Mesodermal cell (in vitro differentiated cells): Measurements from ENCODE around the gene PCSK5.
"Not testable (repeated sequence)": the region's sequence is repeated elsewhere in the genome, so short reads cannot be mapped to it uniquely, and the experiment has no call there.

Experiments
- H3K27ac ChIP-seq: 2 replicates; pipeline ENCODE4 v1.7.0; 2013; ENCODE audit warnings: mild to moderate bottlenecking, low read depth, low read length, moderate library complexity; ENCODE audit not compliant: severe bottlenecking
- H3K36me3 ChIP-seq: 2 replicates; pipeline ENCODE4 v1.7.1; 2013; ENCODE audit warnings: mild to moderate bottlenecking, low read length, moderate library complexity; ENCODE audit not compliant: control insufficient read depth, insufficient read depth
- H3K4me1 ChIP-seq: one replicate; pipeline ENCODE4 v1.7.1; 2013; ENCODE audit warnings: mild to moderate bottlenecking, low read length; ENCODE audit not compliant: insufficient read depth, control insufficient read depth, poor library complexity, severe bottlenecking
- H3K4me3 ChIP-seq: 2 replicates; pipeline ENCODE4 v1.7.0; 2013; ENCODE audit warnings: low read length, control low read depth, mild to moderate bottlenecking; ENCODE audit not compliant: insufficient read depth, poor library complexity, severe bottlenecking; ENCODE audit errors: extremely low read depth
- H3K9me3 ChIP-seq: 2 replicates; pipeline ENCODE4 v1.7.1; 2013; ENCODE audit warnings: mild to moderate bottlenecking, low read length, moderate library complexity; ENCODE audit not compliant: control insufficient read depth
- WGBS, 2 experiments: methylation state at CpG; one replicate each; pipeline ENCODE4 v1.1.5; 2013; ENCODE audit warnings: missing lambda C conversion rate in 2 of 2; ENCODE audit not compliant: insufficient coverage in 2 of 2; 5-methylcytosine and 5-hydroxymethylcytosine counted together

Gene PCSK5

GRCh38 chr9:76357555-76357954 is 467.1 kb downstream of the PCSK5 start:
- H3K36me3 ChIP-seq, result no peaks in the 10 kb centered on the region
- H3K27ac ChIP-seq, result no peak overlapping the region
- H3K4me3 ChIP-seq, result no peak overlapping the region
- WGBS, 2 experiments, result 80 to 100% methylated on average over 1 of the region's 1 CpG
- no peaks in the 10 kb centered on the region for H3K4me1 ChIP-seq
- no peaks in the 10 kb centered on the region for H3K9me3 ChIP-seq

DNA sequence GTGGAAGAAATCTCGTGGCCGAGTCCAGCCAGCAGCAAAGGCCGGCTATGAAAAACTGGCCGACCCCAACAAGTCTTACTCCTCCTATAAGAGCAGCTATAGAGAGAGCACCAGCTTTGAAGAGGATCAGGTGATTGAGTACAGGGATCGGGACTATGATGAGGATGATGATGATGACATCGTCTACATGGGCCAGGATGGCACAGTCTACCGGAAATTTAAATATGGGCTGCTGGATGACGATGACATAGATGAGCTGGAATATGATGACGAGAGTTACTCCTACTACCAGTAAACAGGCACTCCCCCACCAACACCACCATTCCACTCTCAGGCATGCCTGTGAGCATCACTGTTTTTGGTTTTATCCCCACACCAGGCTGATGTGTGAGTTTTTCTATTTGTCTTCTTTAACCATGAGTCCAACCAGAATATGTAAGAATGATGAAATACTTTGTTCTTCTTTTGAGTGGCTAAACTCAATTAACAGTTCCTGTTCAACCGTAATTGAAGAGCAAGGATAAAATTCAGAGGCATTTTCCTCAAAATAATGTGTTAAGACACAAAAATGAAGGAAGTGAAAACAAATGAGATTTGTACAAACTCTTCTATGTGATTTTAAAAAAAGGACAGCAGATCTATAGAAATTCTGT is 468.3 kb downstream of the PCSK5 start:
- H3K4me3 ChIP-seq, result no peak overlapping the region
- H3K9me3 ChIP-seq, result no peaks in the 10 kb centered on the region
- peaks cover 3% of the 10 kb centered on the region for H3K4me1 ChIP-seq
- no peak overlapping the region for H3K27ac ChIP-seq
- no peaks in the 10 kb centered on the region for H3K36me3 ChIP-seq
- 95 to 97% methylated on average over 2 to 4 of the region's 10 CpGs for WGBS, 2 experiments

DNA sequence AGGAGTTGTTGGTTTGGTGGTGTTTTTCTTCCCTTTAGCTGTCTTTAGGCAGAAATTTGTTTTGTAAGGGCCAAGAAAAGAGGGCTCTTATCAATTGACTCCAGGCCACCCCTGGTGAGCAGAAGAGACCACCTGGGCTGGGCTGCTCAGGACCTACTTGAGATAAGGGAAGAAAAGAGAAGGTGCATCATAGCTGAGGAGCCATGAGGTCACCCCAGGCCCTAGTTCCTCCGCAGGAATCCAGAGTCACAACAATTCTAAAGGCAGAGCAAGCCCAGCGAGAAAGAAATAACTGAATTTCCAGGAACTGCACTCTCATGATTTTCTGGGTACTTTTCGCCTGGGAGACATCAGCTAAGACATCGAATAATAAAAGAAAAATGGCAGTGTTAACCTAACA is 468.9 kb downstream of the PCSK5 start:
- 97 to 100% methylated on average over 2 to 3 of the region's 4 CpGs for WGBS, 2 experiments

DNA sequence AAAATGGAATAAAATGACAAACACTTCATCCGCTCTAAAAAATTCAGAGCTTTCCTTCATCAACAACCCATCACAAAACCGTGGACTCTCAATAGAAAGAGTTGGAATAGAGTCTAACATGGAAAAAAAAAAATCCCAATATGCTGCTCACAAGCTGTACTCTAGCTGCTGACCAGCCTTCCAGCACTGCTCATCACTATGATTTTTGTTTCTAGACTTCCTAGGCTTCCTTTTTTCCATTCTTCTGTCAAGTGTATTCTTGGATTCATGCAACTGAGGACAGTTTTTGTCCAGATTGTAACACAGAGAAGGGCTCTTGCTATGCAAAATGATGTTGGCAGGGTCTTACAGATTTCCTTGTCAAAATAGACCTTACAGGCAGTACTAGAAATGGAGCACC is 469.3 kb downstream of the PCSK5 start:
- no peak overlapping the region for H3K27ac ChIP-seq
- H3K36me3 ChIP-seq, result no peaks in the 10 kb centered on the region
- no CpG with 5 or more reads among the region's 2 CpGs for WGBS, 2 experiments
- peaks cover 3% of the 10 kb centered on the region for H3K4me1 ChIP-seq
- no peak overlapping the region for H3K4me3 ChIP-seq
- H3K9me3 ChIP-seq, result no peaks in the 10 kb centered on the region

More for the DNA sequence above, 468.9 kb downstream of the PCSK5 start:
- no peak overlapping the region for H3K27ac ChIP-seq
- no peaks in the 10 kb centered on the region for H3K36me3 ChIP-seq
- H3K9me3 ChIP-seq, result no peaks in the 10 kb centered on the region
- H3K4me3 ChIP-seq, result no peak overlapping the region
- H3K4me1 ChIP-seq, result peaks cover 3% of the 10 kb centered on the region

- H3K9me3 ChIP-seq, H3K36me3 ChIP-seq, H3K27ac ChIP-seq, H3K4me3 ChIP-seq, H3K4me1 ChIP-seq: not testable (repeated sequence)
- 89 to 91% methylated on average over 12 to 13 of the region's 16 CpGs for WGBS, 2 experiments
These were observed 472.0 kb downstream of the PCSK5 start for GRCh38 chr9:76362332-76363031.

GRCh38 chr9:76363032-76363395 is 472.5 kb downstream of the PCSK5 start:
- Histone ChIP-seq H3K27ac (no peak overlapping the region), H3K36me3 (no peaks in the 10 kb centered on the region), H3K9me3 (no peaks in the 10 kb centered on the region), H3K4me3 (no peak overlapping the region), H3K4me1 (peaks cover 9% of the 10 kb centered on the region)
- 97 to 98% methylated on average over 3 of the region's 3 CpGs for WGBS, 2 experiments

GRCh38 chr9:76365028-76365427 is 474.6 kb downstream of the PCSK5 start:
- Histone ChIP-seq H3K4me1 (peaks cover 9% of the 10 kb centered on the region), H3K27ac (peak overlapping the region; percentile 30), H3K9me3 (no peaks in the 10 kb centered on the region), H3K4me3 (no peak overlapping the region), H3K36me3 (no peaks in the 10 kb centered on the region)
- WGBS, 2 experiments, result no CpG with 5 or more reads among the region's 1 CpG

GRCh38 chr9:76366275-76366674 is 475.8 kb downstream of the PCSK5 start:
- Histone ChIP-seq H3K4me3 (no peak overlapping the region), H3K4me1 (peaks cover 9% of the 10 kb centered on the region), H3K9me3 (no peaks in the 10 kb centered on the region), H3K27ac (no peak overlapping the region), H3K36me3 (no peaks in the 10 kb centered on the region)
- no CpG with 5 or more reads among the region's 4 CpGs for WGBS, 2 experiments

DNA sequence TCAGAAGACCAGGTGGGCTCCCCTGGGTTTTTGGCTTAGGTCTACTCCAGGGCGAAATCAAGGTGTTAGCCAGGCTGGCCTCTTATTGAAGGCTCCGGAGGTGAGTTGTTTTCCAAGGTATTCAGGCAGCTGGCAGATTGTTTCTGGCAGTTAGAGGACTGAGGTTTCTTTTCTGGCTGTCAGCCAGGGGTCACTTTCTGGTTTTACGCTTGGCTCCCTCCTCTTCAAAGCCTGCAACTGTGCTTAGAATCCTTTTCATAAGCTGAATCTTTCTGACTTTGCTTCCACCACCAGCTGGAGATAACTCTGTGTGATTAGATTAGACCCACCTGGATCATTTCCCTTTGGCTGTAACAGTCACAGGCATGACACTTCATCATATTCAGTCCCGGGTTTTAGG is 479.1 kb downstream of the PCSK5 start:
- no peaks in the 10 kb centered on the region for H3K9me3 ChIP-seq
- no peak overlapping the region for H3K27ac ChIP-seq
- H3K4me3 ChIP-seq, result no peak overlapping the region
- H3K4me1 ChIP-seq, result peaks cover 17% of the 10 kb centered on the region
- H3K36me3 ChIP-seq, result no peaks in the 10 kb centered on the region
- 89 to 93% methylated on average over 2 to 3 of the region's 4 CpGs for WGBS, 2 experiments

- 78 to 90% methylated on average over 2 of the region's 3 CpGs for WGBS, 2 experiments
- H3K27ac ChIP-seq, result no peak overlapping the region
- H3K9me3 ChIP-seq, result no peaks in the 10 kb centered on the region
- peaks cover 20% of the 10 kb centered on the region for H3K4me1 ChIP-seq
- H3K36me3 ChIP-seq, result no peaks in the 10 kb centered on the region
- no peak overlapping the region for H3K4me3 ChIP-seq
These were observed 480.0 kb downstream of the PCSK5 start for GRCh38 chr9:76370396-76371023.

GRCh38 chr9:76371901-76372300 is 481.4 kb downstream of the PCSK5 start:
- H3K9me3 ChIP-seq, result no peaks in the 10 kb centered on the region
- H3K4me1 ChIP-seq, result peaks cover 22% of the 10 kb centered on the region
- WGBS, 2 experiments, result 80 to 100% methylated on average over 1 of the region's 1 CpG
- no peaks in the 10 kb centered on the region for H3K36me3 ChIP-seq
- H3K27ac ChIP-seq, result no peak overlapping the region
- no peak overlapping the region for H3K4me3 ChIP-seq
